ENCODE results near the gene COQ2.

COQ2 gene

DNA sequence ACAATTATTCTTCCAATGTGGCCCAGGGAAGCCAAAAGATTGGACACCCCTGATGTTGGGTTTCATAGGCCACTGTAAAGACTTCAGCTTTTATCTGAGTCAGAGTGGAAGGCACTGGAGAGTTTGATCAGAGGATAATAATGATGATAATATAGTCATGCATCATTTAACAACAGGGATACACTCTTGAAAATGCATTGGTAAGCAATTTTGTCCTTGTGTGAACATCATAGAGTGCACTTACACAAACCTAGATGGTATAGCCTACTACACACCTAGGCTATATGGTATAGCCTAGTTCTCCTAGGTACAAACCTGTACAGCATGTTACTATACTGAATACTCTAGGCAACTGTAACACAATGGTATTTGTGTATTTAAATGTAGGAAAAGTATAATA lies 70.5 kb downstream of the COQ2 start:
- no peak for DNase-seq
